ENCODE results near the gene SLC25A53.

DNA sequence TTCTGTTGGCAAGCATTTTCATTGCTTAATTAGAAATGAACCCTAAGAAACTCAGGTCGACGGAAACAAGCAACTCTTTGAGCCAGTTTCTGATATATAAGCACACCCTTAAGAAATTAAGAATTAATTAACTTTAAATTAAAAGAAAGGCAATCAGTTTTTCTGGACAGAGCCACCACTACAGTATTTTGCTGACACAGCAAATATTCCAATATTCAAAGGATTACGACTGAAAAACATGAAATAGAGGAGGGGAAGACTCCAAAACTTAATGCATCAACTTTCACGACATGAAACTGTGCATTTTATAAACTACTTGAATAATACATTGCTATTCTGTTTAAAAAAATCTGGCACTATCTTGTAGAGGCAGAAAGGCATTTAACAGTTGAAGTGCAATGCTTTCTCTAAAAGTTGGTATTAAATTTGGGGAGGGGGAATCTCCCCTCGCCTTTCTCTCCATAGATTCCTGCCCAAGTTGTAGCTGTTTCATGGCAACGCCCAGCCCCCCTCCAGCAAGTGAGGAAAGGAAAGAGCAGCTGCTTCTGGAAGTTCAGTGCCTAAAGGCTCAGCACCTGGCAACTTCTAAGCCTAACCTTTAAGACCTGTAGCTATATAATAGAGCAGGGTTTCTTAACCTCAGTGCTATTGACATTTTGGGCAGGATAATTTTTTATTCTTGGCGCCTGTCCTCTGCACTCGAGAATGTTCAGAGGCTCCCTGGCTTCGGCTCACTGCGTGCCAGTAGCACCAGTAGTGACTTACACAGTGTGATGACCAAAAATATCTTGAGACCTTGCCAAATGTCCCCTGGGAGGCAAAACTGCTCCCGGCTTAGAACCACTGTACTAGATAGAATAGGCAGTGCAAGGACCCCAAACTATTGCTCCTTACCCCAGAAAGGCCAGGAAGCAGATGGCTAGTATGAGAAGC lies 51.2 kb downstream of the SLC25A53 start:
- TF ChIP-seq, protein P1, sequence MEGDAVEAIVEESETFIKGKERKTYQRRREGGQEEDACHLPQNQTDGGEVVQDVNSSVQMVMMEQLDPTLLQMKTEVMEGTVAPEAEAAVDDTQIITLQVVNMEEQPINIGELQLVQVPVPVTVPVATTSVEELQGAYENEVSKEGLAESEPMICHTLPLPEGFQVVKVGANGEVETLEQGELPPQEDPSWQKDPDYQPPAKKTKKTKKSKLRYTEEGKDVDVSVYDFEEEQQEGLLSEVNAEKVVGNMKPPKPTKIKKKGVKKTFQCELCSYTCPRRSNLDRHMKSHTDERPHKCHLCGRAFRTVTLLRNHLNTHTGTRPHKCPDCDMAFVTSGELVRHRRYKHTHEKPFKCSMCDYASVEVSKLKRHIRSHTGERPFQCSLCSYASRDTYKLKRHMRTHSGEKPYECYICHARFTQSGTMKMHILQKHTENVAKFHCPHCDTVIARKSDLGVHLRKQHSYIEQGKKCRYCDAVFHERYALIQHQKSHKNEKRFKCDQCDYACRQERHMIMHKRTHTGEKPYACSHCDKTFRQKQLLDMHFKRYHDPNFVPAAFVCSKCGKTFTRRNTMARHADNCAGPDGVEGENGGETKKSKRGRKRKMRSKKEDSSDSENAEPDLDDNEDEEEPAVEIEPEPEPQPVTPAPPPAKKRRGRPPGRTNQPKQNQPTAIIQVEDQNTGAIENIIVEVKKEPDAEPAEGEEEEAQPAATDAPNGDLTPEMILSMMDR (conservative IDR thresholded peaks at IDR 0.05; ENCODE audit: low read length), result no peak
- TF ChIP-seq EZH2phosphoT487 (IDR thresholded peaks at IDR 0.05; ENCODE audit: borderline replicate concordance, low read depth, low read length), result no peak
